Esophagus muscularis mucosa (tissue), 4 donors: ENCODE results near the gene CYTH3.

ENCODE experiments used
- EP300 ChIP-seq: sonication (generic); formaldehyde crosslinking; IDR thresholded peaks from one replicate; pipeline ENCODE4 v1.6.1; 2017; ENCODE audit warnings: antibody characterized with exemption
- POLR2A ChIP-seq: fragments of 450-650 bp; IDR thresholded peaks from one replicate; pipeline ENCODE4 v1.6.1; 2017; ENCODE audit warnings: antibody characterized with exemption, moderate library complexity, mild to moderate bottlenecking, low read depth
- POLR2AphosphoS5 ChIP-seq, 2 donors: sonication (generic); formaldehyde crosslinking; IDR thresholded peaks; one replicate each; pipeline ENCODE4 v1.6.1; 2017; ENCODE audit warnings: antibody characterized with exemption in 2 of 2
- TF ChIP-seq, protein P1 (sequence below), 3 experiments: fragments of 200-600 bp in 2 of 3; fragments of 450-650 bp in 1 of 3; sonication (generic) in 2 of 3; IDR thresholded peaks; one replicate each; pipeline ENCODE4 v1.5.1; 2017 to 2019; ENCODE audit warnings: antibody characterized with exemption in 3 of 3, mild to moderate bottlenecking in 2 of 3, moderate library complexity in 1 of 3

- no peak for TF ChIP-seq POLR2AphosphoS5 (IDR thresholded peaks at IDR 0.05)
- TF ChIP-seq, protein P1, sequence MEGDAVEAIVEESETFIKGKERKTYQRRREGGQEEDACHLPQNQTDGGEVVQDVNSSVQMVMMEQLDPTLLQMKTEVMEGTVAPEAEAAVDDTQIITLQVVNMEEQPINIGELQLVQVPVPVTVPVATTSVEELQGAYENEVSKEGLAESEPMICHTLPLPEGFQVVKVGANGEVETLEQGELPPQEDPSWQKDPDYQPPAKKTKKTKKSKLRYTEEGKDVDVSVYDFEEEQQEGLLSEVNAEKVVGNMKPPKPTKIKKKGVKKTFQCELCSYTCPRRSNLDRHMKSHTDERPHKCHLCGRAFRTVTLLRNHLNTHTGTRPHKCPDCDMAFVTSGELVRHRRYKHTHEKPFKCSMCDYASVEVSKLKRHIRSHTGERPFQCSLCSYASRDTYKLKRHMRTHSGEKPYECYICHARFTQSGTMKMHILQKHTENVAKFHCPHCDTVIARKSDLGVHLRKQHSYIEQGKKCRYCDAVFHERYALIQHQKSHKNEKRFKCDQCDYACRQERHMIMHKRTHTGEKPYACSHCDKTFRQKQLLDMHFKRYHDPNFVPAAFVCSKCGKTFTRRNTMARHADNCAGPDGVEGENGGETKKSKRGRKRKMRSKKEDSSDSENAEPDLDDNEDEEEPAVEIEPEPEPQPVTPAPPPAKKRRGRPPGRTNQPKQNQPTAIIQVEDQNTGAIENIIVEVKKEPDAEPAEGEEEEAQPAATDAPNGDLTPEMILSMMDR (IDR thresholded peaks at IDR 0.05), result no peak
- TF ChIP-seq POLR2A, result no peak
- no peak for TF ChIP-seq EP300
Measured at GRCh38 chr7:6210621-6211372, 61.6 kb downstream of the CYTH3 start.
